Lower leg skin (tissue), 4 donors: ENCODE results near the gene GPC3. TPM values are rescaled to one million over a fixed set of nuclear protein-coding genes. Genes with fewer than 3 reads are reported as not detected.
"Not testable (repeated sequence)": the region's sequence is repeated elsewhere in the genome, so short reads cannot be mapped to it uniquely, and the experiment has no call there.

Source experiments
- DNase-seq, 2 donors: peaks; one replicate each; pipeline ENCODE4 v3.0.0-alpha.2; 2019; ENCODE audit warnings: low spot score in 2 of 2
- H3K4me3 ChIP-seq: fragments of 200-600 bp; sonication (generic); 2 replicates; pipeline ENCODE4 v1.5.1; 2017; ENCODE audit warnings: mild to moderate bottlenecking, low read depth; ENCODE audit not compliant: poor library complexity, severe bottlenecking
- POLR2A ChIP-seq, 2 donors: fragments of 450-650 bp; IDR thresholded peaks; one replicate each; pipeline ENCODE4 v1.6.1; 2016 to 2017; ENCODE audit warnings: antibody characterized with exemption in 2 of 2, mild to moderate bottlenecking in 1 of 2, moderate library complexity in 1 of 2
- WGBS, 2 donors: methylation state at CpG; one replicate each; pipeline ENCODE4 v1.1.5; 2018; 5-methylcytosine and 5-hydroxymethylcytosine counted together
- intact Hi-C: fragments of 100-400 bp; cut with DNase I; formaldehyde crosslinking; loops from one replicate; pipeline ENCODE4 v1.15.0; 2023; ENCODE audit warnings: low total_unique reads
- total RNA-seq, 4 donors: library from RNA; depleted of rRNA; stranded (reverse); fragments of >200 nt; gene quantifications; one replicate each; pipeline ENCODE4 v1.1.0, GENCODE V29; 2016
- TF ChIP-seq, protein P1 (sequence below), 3 donors: fragments of 450-650 bp; IDR thresholded peaks; one replicate each; pipeline ENCODE4 v1.5.1; 2016; ENCODE audit warnings: antibody characterized with exemption in 3 of 3, mild to moderate bottlenecking in 3 of 3, moderate library complexity in 2 of 3

GPC3 gene
- total RNA-seq, 4 donors from 2014 or later = 10.4 to 24.4 (median 14.7) TPM

DNA sequence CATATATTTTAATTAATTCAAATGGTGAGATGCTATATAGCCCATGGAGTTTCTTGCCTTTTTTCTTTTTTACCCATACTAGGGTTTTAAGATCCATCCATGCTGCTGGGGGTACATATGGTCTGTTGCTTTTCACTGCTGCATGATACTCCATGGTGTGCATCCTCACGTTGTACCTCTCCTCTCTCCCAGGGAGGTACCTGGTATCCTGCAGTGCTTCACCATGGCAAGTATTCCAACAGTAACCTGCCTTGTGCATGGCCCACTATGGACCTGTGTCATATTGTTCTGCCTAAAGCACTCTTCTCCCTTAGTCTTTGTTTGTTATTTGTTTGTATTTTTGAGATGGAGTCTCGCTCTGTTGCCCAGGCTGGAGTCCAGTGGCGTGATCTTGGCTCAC is 455.8 kb downstream of the GPC3 start:
- intact Hi-C loops = no loop called here
- DNase-seq = no peak

DNA sequence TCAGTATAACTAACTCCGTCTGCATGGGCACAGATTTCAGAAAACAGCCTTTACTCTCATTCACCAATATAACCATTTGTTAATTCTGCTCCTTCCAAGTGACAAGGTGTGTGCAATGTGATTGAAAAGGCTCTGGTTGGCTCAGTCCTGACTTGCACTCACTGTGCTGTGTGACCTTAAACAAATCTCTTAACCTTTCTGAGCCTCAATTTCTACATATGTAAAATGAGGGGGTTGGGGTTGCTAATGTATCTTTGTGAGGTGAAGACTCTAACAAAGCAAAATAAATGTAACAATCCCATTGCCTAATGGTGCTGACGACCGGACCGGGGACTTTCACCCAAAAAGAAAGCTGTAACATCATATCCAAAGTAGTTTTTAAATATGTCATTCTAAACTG is 457.6 kb downstream of the GPC3 start:
- H3K4me3 ChIP-seq = no peak overlapping the region
- 80 to 84% methylated on average over 4 of the region's 4 CpGs for WGBS, 2 donors
- intact Hi-C loops = no loop called here
- no peak for DNase-seq
- no peak for TF ChIP-seq POLR2A (IDR thresholded peaks at IDR 0.05)
- TF ChIP-seq, protein P1, sequence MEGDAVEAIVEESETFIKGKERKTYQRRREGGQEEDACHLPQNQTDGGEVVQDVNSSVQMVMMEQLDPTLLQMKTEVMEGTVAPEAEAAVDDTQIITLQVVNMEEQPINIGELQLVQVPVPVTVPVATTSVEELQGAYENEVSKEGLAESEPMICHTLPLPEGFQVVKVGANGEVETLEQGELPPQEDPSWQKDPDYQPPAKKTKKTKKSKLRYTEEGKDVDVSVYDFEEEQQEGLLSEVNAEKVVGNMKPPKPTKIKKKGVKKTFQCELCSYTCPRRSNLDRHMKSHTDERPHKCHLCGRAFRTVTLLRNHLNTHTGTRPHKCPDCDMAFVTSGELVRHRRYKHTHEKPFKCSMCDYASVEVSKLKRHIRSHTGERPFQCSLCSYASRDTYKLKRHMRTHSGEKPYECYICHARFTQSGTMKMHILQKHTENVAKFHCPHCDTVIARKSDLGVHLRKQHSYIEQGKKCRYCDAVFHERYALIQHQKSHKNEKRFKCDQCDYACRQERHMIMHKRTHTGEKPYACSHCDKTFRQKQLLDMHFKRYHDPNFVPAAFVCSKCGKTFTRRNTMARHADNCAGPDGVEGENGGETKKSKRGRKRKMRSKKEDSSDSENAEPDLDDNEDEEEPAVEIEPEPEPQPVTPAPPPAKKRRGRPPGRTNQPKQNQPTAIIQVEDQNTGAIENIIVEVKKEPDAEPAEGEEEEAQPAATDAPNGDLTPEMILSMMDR (IDR thresholded peaks at IDR 0.05) = no peak

More for the DNA sequence above, 455.8 kb downstream of the GPC3 start:
- no peak overlapping the region for H3K4me3 ChIP-seq
- no peak for TF ChIP-seq POLR2A (IDR thresholded peaks at IDR 0.05)
- TF ChIP-seq, protein P1 (IDR thresholded peaks at IDR 0.05) = no peak
- WGBS, 2 donors = 75 to 96% methylated on average over 3 of the region's 3 CpGs

DNA sequence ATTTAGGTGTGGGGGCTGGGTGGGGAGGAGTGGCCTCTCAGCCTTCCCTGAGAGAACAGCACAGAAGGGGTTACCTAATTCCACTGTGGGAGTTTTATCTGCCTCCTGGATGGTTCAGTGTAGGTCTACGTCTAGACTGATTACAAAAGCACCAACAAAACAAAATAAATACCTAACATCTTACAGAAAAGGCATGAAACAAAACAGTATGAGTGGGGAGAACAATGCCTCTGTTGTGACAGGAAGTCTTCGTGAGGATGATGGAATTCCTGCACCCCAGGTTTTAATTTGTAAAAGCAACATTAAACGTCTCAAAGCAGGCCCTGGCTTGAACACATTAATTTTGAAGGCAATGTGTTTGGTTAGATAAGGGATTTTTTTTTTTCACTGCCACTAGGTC is 458.0 kb downstream of the GPC3 start:
- DNase-seq = no peak
- 24 to 43% methylated on average over 3 of the region's 3 CpGs for WGBS, 2 donors
- TF ChIP-seq POLR2A (IDR thresholded peaks at IDR 0.05) = no peak
- TF ChIP-seq, protein P1 (IDR thresholded peaks at IDR 0.05) = no peak
- no peak overlapping the region for H3K4me3 ChIP-seq
- intact Hi-C loops = no loop called here

DNA sequence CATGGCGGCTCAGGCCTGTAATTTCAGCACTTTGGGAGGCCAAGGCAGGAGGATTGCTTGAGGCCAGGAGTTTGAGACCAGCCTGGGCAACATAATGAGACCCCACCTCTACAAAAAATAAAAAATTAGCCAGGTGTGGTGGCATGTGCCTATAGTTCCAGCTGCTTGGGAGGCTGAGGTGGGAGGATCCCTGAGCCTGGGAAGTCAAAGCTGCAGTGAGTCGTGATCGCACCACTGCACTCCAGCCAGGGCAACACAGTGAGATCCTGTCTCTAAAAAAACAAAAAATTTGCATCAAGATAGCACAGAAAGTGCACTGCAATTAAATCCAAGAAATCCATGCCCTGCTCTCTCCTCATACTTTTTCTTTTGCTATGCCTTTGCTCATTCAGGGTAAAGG is 458.6 kb downstream of the GPC3 start:
- DNase-seq, intact Hi-C loops, H3K4me3 ChIP-seq: not testable (repeated sequence)
- WGBS, 2 donors = 89 to 94% methylated on average over 3 of the region's 3 CpGs

DNA sequence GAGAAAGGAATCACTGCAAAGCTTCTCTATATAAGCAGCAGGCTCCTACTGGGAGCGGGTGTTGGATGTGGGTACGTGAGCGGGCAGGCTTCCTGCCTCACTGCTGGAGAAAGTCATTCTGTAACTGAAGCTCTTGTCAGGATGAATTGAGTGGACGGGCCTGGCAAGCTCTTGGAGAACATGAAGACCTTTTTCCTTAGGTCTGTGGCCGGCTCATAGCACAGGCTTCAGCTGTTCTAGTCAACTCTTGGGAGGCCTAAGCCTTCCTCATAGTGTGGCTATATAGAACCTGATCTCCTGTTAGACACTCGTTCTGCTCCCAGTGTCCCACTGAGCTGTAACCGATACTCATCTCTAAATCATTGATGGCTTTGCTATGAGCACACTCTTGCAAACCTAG is 461.9 kb downstream of the GPC3 start:
- WGBS, 2 donors = 91% methylated on average over 7 of the region's 7 CpGs
- TF ChIP-seq, protein P1 (IDR thresholded peaks at IDR 0.05) = no peak
- TF ChIP-seq POLR2A (IDR thresholded peaks at IDR 0.05) = no peak
- H3K4me3 ChIP-seq = no peak overlapping the region
- DNase-seq = no peak
- intact Hi-C loops = no loop called here

DNA sequence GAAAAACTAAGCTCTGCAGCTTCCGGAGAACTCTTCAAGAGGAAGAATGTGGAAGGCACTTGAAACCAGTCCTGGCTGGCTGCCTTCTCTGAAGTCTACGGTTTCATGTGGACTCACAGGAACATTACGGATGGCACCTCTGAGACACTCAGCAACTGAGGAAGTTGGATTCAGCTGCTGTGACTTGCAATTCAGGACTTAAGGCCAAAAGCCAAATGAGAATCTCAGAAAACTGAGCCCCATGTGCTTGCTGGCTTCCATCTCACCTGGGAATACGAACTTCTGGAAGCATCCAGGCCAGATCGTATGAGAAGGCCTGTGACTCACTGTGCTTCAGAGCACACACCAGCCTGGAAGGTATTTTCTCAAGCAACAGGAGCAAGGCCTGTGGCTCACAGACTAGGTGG is 462.3 kb downstream of the GPC3 start:
- WGBS, 2 donors = 38 to 51% methylated on average over 3 to 5 of the region's 5 CpGs
- no peak for TF ChIP-seq POLR2A (IDR thresholded peaks at IDR 0.05)
- TF ChIP-seq, protein P1 (IDR thresholded peaks at IDR 0.05) = no peak
- intact Hi-C loops = no loop called here
- H3K4me3 ChIP-seq = no peak overlapping the region
- DNase-seq = no peak
